ENCODE results near the gene POLR3B. TPM values are rescaled to one million over a fixed set of nuclear protein-coding genes. Genes with fewer than 3 reads are reported as not detected.

Gene POLR3B
- total and polyA plus RNA-seq, 9 of the 15 experiments (the other 6 are each of a cell fraction or from before 2014, with no cell fraction given), result 7.6 to 17.9 (median 14.4) TPM

- no peak for TF ChIP-seq ZNF407 (IDR thresholded peaks at IDR 0.05; ENCODE audit: low read depth)
- TF ChIP-seq BACH1 (tag; IDR thresholded peaks at IDR 0.05), result no peak
- TF ChIP-seq NFRKB (IDR thresholded peaks at IDR 0.05; ENCODE audit: low read depth), result no peak
Observed at GRCh38 chr12:106446419-106447092, 89.0 kb downstream of the POLR3B start (continued).

All from K562 (cell line).